Measurements from ENCODE around the gene NUP98. TPM values are rescaled to one million over a fixed set of nuclear protein-coding genes. Genes with fewer than 3 reads are reported as not detected.

The NUP98 gene
- total RNA-seq, 4 donors from 2014 or later: 91.5 to 122 (median 115) TPM

DNA sequence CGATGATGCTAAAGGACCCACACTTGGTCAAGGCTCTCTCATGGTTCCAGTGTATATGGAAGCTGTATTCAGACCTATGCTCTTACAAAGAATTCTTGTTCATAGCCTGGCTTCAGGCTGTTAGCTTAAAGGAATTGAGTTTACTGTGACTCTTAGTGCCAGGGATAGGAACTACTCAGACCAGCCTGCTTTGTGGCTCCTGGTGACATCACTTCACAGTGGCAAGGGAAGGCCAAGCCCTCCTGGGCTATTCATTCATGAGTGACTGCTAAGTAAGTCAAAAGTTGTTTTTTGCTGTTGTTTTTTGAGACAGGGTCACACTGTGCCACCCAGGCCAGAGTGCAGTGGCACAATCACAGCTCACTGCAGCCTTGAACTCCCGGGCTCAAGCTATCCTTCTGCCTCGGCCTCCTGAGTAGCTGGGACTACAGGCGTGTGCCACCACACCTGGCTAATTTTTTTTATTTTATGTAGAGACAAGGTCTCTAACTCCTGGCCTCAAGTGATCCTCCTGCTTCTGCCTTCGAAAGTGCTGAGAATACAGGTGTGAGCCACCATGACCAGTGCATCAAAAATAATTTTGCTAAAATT, 165.2 kb downstream of the NUP98 start:
- DNase-seq (ENCODE audit: low spot score in 2 of 2): peak in 1 of 2 donors; percentile 11
- no peaks in the 10 kb centered on the region for H3K36me3 ChIP-seq
- no peaks in the 10 kb centered on the region for H3K9me3 ChIP-seq
- no peaks in the 10 kb centered on the region for H3K27me3 ChIP-seq
- H3K27ac ChIP-seq: no peak overlapping the region
- WGBS: 92% methylated on average over 5 of the region's 5 CpGs
- no peak overlapping the region for H3K4me3 ChIP-seq
- no peak for TF ChIP-seq POLR2A (IDR thresholded peaks at IDR 0.05)
- no peak for TF ChIP-seq CTCF (IDR thresholded peaks at IDR 0.05)
- no peak for TF ChIP-seq POLR2AphosphoS5 (IDR thresholded peaks at IDR 0.05)
- TF ChIP-seq EP300 (IDR thresholded peaks at IDR 0.05): no peak
- no peaks in the 10 kb centered on the region for H3K4me1 ChIP-seq

DNA sequence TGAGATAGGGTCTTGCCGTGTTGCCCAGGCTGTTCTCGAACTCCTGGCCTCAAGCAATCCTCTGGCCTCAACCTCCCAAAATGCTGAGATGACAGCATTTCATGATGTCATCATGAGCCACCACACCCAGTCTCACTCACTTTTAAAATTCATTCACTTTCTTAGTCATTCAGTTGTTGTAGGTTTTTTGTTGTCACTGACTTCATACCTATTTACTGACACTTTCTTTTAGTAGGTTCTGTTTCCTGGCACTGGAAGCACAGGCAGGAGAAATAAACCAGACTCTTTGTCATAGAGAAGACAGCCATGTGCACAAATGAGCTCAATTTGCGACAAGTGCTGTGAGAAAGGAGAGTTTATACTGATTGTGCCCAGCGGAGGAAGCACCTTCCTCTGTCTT, 166.0 kb downstream of the NUP98 start:
- Histone ChIP-seq H3K27me3 (no peaks in the 10 kb centered on the region), H3K9me3 (no peaks in the 10 kb centered on the region), H3K36me3 (no peaks in the 10 kb centered on the region), H3K4me3 (no peak overlapping the region), H3K4me1 (no peaks in the 10 kb centered on the region), H3K27ac (no peak overlapping the region)
- 94% methylated on average over 4 of the region's 4 CpGs for whole genome bisulfite sequencing
- no peak for DNase-seq (ENCODE audit: low spot score in 2 of 2)
- TF ChIP-seq POLR2A (IDR thresholded peaks at IDR 0.05): no peak
- TF ChIP-seq CTCF (IDR thresholded peaks at IDR 0.05): no peak
- TF ChIP-seq EP300 (IDR thresholded peaks at IDR 0.05): no peak
- no peak for TF ChIP-seq POLR2AphosphoS5 (IDR thresholded peaks at IDR 0.05)

- H3K4me3 ChIP-seq: no peak overlapping the region
- H3K36me3 ChIP-seq: no peaks in the 10 kb centered on the region
- no peak for DNase-seq (ENCODE audit: low spot score in 2 of 2)
- WGBS: 95% methylated on average over 1 of the region's 1 CpG
- no peak overlapping the region for H3K27ac ChIP-seq
- H3K4me1 ChIP-seq: no peaks in the 10 kb centered on the region
- no peaks in the 10 kb centered on the region for H3K9me3 ChIP-seq
- TF ChIP-seq CTCF (IDR thresholded peaks at IDR 0.05) (no peak), EP300 (IDR thresholded peaks at IDR 0.05) (no peak), POLR2A (IDR thresholded peaks at IDR 0.05) (no peak), POLR2AphosphoS5 (IDR thresholded peaks at IDR 0.05) (no peak)
- no peaks in the 10 kb centered on the region for H3K27me3 ChIP-seq
These were observed 170.1 kb downstream of the NUP98 start for GRCh38 chr11:3627291-3627690.

- Histone ChIP-seq H3K9me3 (no peaks in the 10 kb centered on the region), H3K36me3 (no peaks in the 10 kb centered on the region), H3K4me3 (peak overlapping the region; percentile 16), H3K4me1 (no peaks in the 10 kb centered on the region), H3K27me3 (no peaks in the 10 kb centered on the region), H3K27ac (no peak overlapping the region)
- TF ChIP-seq EP300 (IDR thresholded peaks at IDR 0.05) (no peak), CTCF (IDR thresholded peaks at IDR 0.05) (no peak), POLR2AphosphoS5 (IDR thresholded peaks at IDR 0.05) (no peak), POLR2A (IDR thresholded peaks at IDR 0.05) (no peak)
- peak in 1 of 2 donors; percentile 74 for DNase-seq (ENCODE audit: low spot score in 2 of 2)
- WGBS: 86% methylated on average over 23 of the region's 23 CpGs
These were observed 170.9 kb downstream of the NUP98 start for GRCh38 chr11:3626250-3626960.

Other genes starting within 250 kb of the NUP98 start
- not detected for gene ART5, start 155.6 kb downstream of the NUP98 start, total RNA-seq
- not detected for gene ART1, start 152.4 kb downstream of the NUP98 start, total RNA-seq
- gene CHRNA10, start 126.2 kb downstream of the NUP98 start, total RNA-seq: 1 to 10 TPM in 1 of 4 donors, under 1 TPM in 2, not detected in 1; 0.73 to 2.3 (median 0.89) TPM
- gene PGAP2, start 11.0 kb upstream of the NUP98 start, total RNA-seq: 10 to 100 TPM; 55.4 to 81.2 (median 66.7) TPM
- gene RHOG, start 43.4 kb upstream of the NUP98 start, total RNA-seq: 10 to 100 TPM; 36.6 to 47.3 (median 39.3) TPM
- gene STIM1, start 58.1 kb upstream of the NUP98 start, total RNA-seq: 10 to 100 TPM; 58.4 to 70.2 (median 60.9) TPM